Adrenal gland (tissue), 12 donors: ENCODE data around the gene ATXN7. TPM values are rescaled to one million over a fixed set of nuclear protein-coding genes. Genes with fewer than 3 reads are reported as not detected.

Experiments
- DNase-seq, 7 donors: peaks; one replicate each; pipeline ENCODE4 v3.0.0-alpha.2; 2019 to 2020
- H3K27ac ChIP-seq, 5 donors: fragments of 200-600 bp; sonication (generic) in 4 of 5; 1 replicate in 3 of 5; 2 replicates in 2 of 5; pipeline versions ENCODE4 v1.5.1 to v1.8.0; 2016 to 2020; ENCODE audit warnings: mild to moderate bottlenecking in 1 of 5
- H3K27me3 ChIP-seq: fragments of 200-600 bp; 2 replicates; pipeline ENCODE4 v1.8.0; 2021
- H3K36me3 ChIP-seq, 2 donors: fragments of 200-600 bp; replicated peaks in 1 of 2; 1 replicate in 1 of 2; 2 replicates in 1 of 2; pipeline versions ENCODE4 v1.5.1 to v1.8.0; 2018 to 2022
- H3K4me1 ChIP-seq, 2 donors: fragments of 200-600 bp; replicated peaks in 1 of 2; 1 replicate in 1 of 2; 2 replicates in 1 of 2; pipeline versions ENCODE4 v1.5.1 to v1.8.0; 2018 to 2021
- H3K4me3 ChIP-seq, 4 donors: fragments of 200-600 bp; sonication (generic) in 3 of 4; one replicate each; pipeline ENCODE4 v1.5.1; 2016 to 2018
- H3K9me3 ChIP-seq, 3 donors: fragments of 200-600 bp; sonication (generic) in 1 of 3; replicated peaks in 1 of 3; 1 replicate in 2 of 3; 2 replicates in 1 of 3; pipeline versions ENCODE4 v1.5.1 to v1.8.0; 2016 to 2021
- POLR2A ChIP-seq, 2 donors: fragments of 450-650 bp; IDR thresholded peaks; one replicate each; pipeline ENCODE4 v1.6.1; 2017; ENCODE audit warnings: antibody characterized with exemption in 2 of 2, mild to moderate bottlenecking in 2 of 2, moderate library complexity in 1 of 2
- WGBS, 4 donors: extraction: QIAGEN DNeasy Blood & Tissue Kit in 2 of 4; methylation state at CpG; one replicate each; pipeline versions ENCODE4 v1.1.5 to v1.1.7; 2013 to 2017; 5-methylcytosine and 5-hydroxymethylcytosine counted together
- intact Hi-C, 2 donors: fragments of 100-400 bp; cut with DNase I; formaldehyde crosslinking; loops; one replicate each; pipeline versions ENCODE4 v1.14.1 to v1.15.0; 2022 to 2023
- polyA plus RNA-seq, 3 donors: library from polyadenylated mRNA; stranded (reverse); fragments of 200-250 nt in 2 of 3; fragments of 350-450 nt in 1 of 3; fragmentation: Illumina TruSeq in 1 of 3; extraction: RNeasy Lipid Tissue Mini Kit (QIAGEN cat#74804) in 1 of 3; gene quantifications; one replicate each; pipeline ENCODE4 v1.2.3, GENCODE V29; 2013 to 2014
- total RNA-seq, 9 donors: library from RNA; depleted of rRNA in 4 of 9; stranded (reverse); fragments of >200 nt in 4 of 9; fragments of 120-200 nt in 1 of 9; fragmentation: NEBNext Ultra II Directional in 1 of 9; extraction: Animal tissue kit (Norgen Biotek cat#: 25700) in 1 of 9; gene quantifications; one replicate each; pipeline versions ENCODE4 v1.1.0 to v1.2.4, GENCODE V29; 2013 to 2023
- TF ChIP-seq, protein P1 (sequence below), 6 experiments: fragments of 450-650 bp in 4 of 6; fragments of 200-600 bp in 2 of 6; sonication (generic) in 1 of 6; IDR thresholded peaks; 1 replicate in 5 of 6; 2 replicates in 1 of 6; pipeline versions ENCODE4 v1.5.1 to v1.8.0; 2016 to 2021; ENCODE audit warnings: antibody characterized with exemption in 6 of 6, mild to moderate bottlenecking in 2 of 6, moderate library complexity in 1 of 6
- donor health status: healthy with polysubstance abuse.
- donor health status: Bipolar disorder and iron deficiency.
- donor health status: DM: yes; HTN: yes; CAD: no.
- donor health status: DM: no; HTN: no; CAD: no.
- donor health status: DM: no; HTN: no; CAD: no.
- donor health status: DM: yes; HTN: yes; CAD: no.

ATXN7 gene
- total and polyA plus RNA-seq, 12 donors, result 4.1 to 27.3 (median 18.0) TPM

DNA sequence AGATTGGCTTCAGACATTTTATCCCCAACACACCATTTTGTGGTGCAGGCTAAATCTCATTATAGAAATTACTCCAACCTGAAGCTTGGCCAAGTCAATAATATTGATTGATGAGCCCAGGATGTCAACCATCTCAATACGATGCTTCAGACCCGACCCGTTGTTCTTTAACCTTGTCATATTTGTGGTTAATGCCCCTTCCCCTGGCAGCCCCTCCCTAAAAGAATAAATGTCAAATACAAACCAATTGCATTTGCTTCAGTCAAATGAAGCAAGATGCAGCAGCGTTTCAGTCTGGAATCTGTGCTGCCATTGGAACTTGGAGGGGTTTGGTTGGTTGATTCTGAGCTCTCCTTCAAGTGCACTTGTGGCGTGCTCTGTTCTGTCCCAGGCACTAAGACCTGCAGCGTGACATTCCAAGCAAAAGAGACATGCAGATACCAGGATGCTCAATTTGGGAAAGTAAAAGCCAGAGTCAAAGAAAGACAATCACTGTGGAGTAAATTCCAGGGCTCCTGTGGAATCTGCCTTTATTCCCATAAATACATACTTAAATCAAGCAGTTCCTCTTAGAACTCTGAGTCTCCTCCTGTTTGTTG lies 183.4 kb downstream of the ATXN7 start:
- no peaks in the 10 kb centered on the region for H3K36me3 ChIP-seq
- no peak for DNase-seq
- H3K4me3 ChIP-seq, result no peak overlapping the region
- 54 to 70% (median 64%) methylated on average over 6 of the region's 6 CpGs for WGBS, 4 donors
- no peak for TF ChIP-seq POLR2A (IDR thresholded peaks at IDR 0.05)
- TF ChIP-seq, protein P1, sequence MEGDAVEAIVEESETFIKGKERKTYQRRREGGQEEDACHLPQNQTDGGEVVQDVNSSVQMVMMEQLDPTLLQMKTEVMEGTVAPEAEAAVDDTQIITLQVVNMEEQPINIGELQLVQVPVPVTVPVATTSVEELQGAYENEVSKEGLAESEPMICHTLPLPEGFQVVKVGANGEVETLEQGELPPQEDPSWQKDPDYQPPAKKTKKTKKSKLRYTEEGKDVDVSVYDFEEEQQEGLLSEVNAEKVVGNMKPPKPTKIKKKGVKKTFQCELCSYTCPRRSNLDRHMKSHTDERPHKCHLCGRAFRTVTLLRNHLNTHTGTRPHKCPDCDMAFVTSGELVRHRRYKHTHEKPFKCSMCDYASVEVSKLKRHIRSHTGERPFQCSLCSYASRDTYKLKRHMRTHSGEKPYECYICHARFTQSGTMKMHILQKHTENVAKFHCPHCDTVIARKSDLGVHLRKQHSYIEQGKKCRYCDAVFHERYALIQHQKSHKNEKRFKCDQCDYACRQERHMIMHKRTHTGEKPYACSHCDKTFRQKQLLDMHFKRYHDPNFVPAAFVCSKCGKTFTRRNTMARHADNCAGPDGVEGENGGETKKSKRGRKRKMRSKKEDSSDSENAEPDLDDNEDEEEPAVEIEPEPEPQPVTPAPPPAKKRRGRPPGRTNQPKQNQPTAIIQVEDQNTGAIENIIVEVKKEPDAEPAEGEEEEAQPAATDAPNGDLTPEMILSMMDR (IDR thresholded peaks at IDR 0.05), result no peak
- intact Hi-C loops, result no loop called here
- H3K27me3 ChIP-seq, result peaks cover 7% of the 10 kb centered on the region
- no peak overlapping the region for H3K27ac ChIP-seq
- H3K4me1 ChIP-seq, result no peaks in the 10 kb centered on the region
- H3K9me3 ChIP-seq, result no peaks in the 10 kb centered on the region

DNA sequence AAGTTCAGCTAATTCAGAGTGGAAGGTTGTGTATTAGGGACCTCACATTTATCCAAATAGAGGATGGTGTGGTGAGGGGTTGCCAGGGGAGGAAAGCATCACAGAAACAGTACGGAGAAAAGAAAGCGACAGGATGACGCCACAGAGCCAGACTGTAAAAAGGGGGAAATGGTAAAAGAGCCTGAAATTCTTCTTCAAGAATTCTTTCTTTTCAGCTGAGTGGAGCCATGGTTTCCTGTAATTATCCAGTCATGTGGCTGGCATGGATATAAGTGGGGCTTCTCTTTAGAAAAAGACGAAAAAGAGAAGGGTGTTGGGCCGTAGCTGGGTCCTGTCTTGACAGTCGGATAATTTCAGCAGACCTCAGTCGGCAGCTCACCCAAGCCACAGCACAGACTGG lies 184.1 kb downstream of the ATXN7 start:
- TF ChIP-seq POLR2A (IDR thresholded peaks at IDR 0.05), result no peak
- TF ChIP-seq, protein P1 (IDR thresholded peaks at IDR 0.05), result no peak
- H3K27ac ChIP-seq, result no peak overlapping the region
- no peaks in the 10 kb centered on the region for H3K4me1 ChIP-seq
- H3K4me3 ChIP-seq, result no peak overlapping the region
- no peak for DNase-seq
- H3K9me3 ChIP-seq, result no peaks in the 10 kb centered on the region
- intact Hi-C loops, result no loop called here
- peaks cover under 1% of the 10 kb centered on the region for H3K27me3 ChIP-seq
- WGBS, 4 donors, result 83 to 86% (median 84%) methylated on average over 7 of the region's 7 CpGs
- no peaks in the 10 kb centered on the region for H3K36me3 ChIP-seq

DNA sequence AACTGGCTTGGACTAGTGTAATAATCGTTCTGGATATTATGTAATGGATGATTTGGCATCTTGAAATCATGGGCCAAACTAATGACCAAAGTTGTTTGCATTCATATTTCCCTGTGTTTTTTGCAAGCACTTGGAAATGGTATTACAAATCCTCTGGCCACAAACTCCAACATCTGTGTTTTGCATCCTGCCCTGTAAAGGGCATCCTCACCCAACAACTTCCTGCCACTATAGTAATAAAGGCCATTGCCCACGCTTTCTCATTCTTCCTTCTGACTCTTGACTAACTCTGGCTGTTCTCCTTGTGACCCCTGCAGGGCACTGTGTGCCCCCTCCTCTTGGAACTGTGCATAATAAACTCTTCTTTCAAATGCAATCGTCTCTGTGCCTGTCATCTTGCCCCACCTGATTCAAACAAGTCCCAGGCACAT lies 185.0 kb downstream of the ATXN7 start:
- 47 to 66% (median 62%) methylated on average over 3 of the region's 3 CpGs for WGBS, 4 donors
- no peak for TF ChIP-seq POLR2A (IDR thresholded peaks at IDR 0.05)
- TF ChIP-seq, protein P1 (IDR thresholded peaks at IDR 0.05), result no peak
- H3K9me3 ChIP-seq, result no peaks in the 10 kb centered on the region
- no peaks in the 10 kb centered on the region for H3K36me3 ChIP-seq
- H3K27ac ChIP-seq, result no peak overlapping the region
- intact Hi-C loops, result no loop called here
- H3K4me1 ChIP-seq, result no peaks in the 10 kb centered on the region
- DNase-seq, result no peak
- no peak overlapping the region for H3K4me3 ChIP-seq
- H3K27me3 ChIP-seq, result no peaks in the 10 kb centered on the region

DNA sequence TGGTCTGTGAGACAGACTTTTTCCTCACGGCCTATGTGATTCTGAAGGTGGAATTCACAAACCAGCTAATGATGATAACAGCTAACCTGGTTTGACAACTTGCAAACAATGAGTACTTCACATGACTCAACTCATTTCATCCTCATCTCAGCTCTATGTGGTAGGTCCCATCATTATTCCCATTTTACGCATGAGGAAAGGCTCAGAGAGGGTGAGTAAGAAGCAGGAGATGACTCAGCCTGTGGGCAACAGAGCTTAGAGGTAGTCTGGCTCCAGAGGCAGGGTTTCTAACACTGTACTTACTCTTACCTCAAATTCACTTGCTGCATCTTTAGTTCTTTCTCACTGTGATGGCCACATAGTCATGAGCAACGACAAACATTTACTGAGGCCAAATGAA lies 185.5 kb downstream of the ATXN7 start:
- WGBS, 4 donors, result 72 to 85% (median 77%) methylated on average over 3 of the region's 3 CpGs
- TF ChIP-seq, protein P1 (IDR thresholded peaks at IDR 0.05), result no peak
- no peak for TF ChIP-seq POLR2A (IDR thresholded peaks at IDR 0.05)
- DNase-seq, result no peak
- no peaks in the 10 kb centered on the region for H3K4me1 ChIP-seq
- intact Hi-C loops, result no loop called here
- H3K36me3 ChIP-seq, result no peaks in the 10 kb centered on the region
- no peak overlapping the region for H3K4me3 ChIP-seq
- no peaks in the 10 kb centered on the region for H3K27me3 ChIP-seq
- H3K27ac ChIP-seq, result no peak overlapping the region
- H3K9me3 ChIP-seq, result no peaks in the 10 kb centered on the region
